ENCODE data around the gene CCNY. TPM values are rescaled to one million over a fixed set of nuclear protein-coding genes. Genes with fewer than 3 reads are reported as not detected.

The CCNY gene
- polyA plus RNA-seq, 2 of the 4 experiments (the other 2 are of a cell fraction), result 28.1 to 55.5 TPM

DNA sequence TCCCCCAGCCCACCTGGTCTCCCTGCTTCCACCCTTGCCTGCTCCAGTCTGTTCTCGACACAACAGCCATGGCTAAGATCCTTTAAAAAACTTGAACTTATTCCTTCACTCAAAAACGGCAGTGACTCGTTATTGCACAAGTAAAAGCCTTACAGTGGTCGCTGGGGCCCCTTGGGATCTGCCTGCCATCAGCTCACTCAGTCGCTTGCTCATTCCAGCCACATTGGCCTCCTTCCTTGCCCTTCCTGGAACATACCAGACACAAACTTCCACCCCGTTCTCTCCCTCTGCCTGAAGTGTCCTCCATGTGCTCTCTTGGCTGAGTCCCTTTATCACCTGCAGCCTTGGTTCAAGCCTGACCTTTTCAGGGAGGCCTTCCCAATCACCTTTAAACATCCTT, 4.7 kb downstream of the CCNY start (continued):
- TF ChIP-seq ZC3H11A (IDR thresholded peaks at IDR 0.05), result no peak

DNA sequence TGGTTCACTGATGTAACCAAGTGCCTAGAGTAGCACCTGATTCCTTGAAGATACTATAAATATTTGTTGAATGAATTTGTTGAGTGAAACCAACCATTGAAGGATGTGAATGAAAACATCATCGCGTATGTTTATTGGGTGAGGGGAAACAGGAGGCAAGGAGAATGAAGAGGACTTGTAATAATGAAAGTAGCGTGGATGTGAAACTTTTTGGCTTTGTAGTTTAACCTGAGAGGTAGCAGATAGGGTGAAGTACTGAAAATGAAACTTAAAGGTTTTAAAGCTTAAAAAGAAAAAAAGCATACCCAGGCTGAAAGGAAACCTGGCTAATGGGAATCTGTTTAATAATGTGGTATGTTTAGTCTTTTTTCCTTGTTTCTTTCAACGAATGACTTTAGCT, 5.2 kb downstream of the CCNY start:
- ChIA-PET CTCF (interaction anchor here (0.9 kb wide), 1 partner anchor 222 kb away, joined by 4 read pairs; no protein-coding TSS in a partner anchor), POLR2A (no interaction called here)
- Histone ChIP-seq H3K4me1 (peaks cover 28% of the 10 kb centered on the region), H3K4me3 (no peak overlapping the region), H3K27ac (no peak overlapping the region), H3K4me2 (0 out of 3 replicates have a peak overlapping the region, but pooled peaks have one; percentile 7), H3K9me3 (no peaks in the 10 kb centered on the region)
- FAIRE-seq (no peak), DNase-seq (ENCODE audit: low read depth in 1 of 2, low spot score in 1 of 2) (no peak), ATAC-seq (no peak)
- WGBS (ENCODE audit: missing lambda C conversion rate), result 90% methylated on average over 4 of the region's 4 CpGs
- no peak for TF ChIP-seq ZC3H11A (IDR thresholded peaks at IDR 0.05)
- no peak for TF ChIP-seq POLR2A (IDR thresholded peaks at IDR 0.05; ENCODE audit: low read length)
- TF ChIP-seq KDM5A (IDR thresholded peaks at IDR 0.05), result no peak
- TF ChIP-seq GATA3 (IDR thresholded peaks at IDR 0.05; ENCODE audit: borderline replicate concordance), result no peak
- TF ChIP-seq FOSB (CRISPR knock-in tag; IDR thresholded peaks at IDR 0.05), result no peak
- TF ChIP-seq POLR2AphosphoS2 (conservative IDR thresholded peaks at IDR 0.05; ENCODE audit: low read length), result no peak
- no peak for TF ChIP-seq HOXA7 (CRISPR knock-in tag; IDR thresholded peaks at IDR 0.05)
- no peak for TF ChIP-seq CBX8 (IDR thresholded peaks at IDR 0.05)
- TF ChIP-seq SREBF2 (IDR thresholded peaks at IDR 0.05), result no peak
- no peak for TF ChIP-seq JUNB (IDR thresholded peaks at IDR 0.05)
- TF ChIP-seq RFX5 (IDR thresholded peaks at IDR 0.05), result no peak
- no peak for TF ChIP-seq RAD21 (conservative IDR thresholded peaks at IDR 0.05 in 1 of 2, IDR thresholded peaks at IDR 0.05 in 1 of 2)
- TF ChIP-seq CHD2 (IDR thresholded peaks at IDR 0.05; ENCODE audit: low read length, partially characterized antibody), result no peak
- TF ChIP-seq FOSL2 (IDR thresholded peaks at IDR 0.05), result no peak
- TF ChIP-seq FOSL2 (CRISPR knock-in tag; IDR thresholded peaks at IDR 0.05), result no peak
- TF ChIP-seq CEBPB (IDR thresholded peaks at IDR 0.05), result no peak
- no peak for TF ChIP-seq EHF (CRISPR knock-in tag; IDR thresholded peaks at IDR 0.05)

DNA sequence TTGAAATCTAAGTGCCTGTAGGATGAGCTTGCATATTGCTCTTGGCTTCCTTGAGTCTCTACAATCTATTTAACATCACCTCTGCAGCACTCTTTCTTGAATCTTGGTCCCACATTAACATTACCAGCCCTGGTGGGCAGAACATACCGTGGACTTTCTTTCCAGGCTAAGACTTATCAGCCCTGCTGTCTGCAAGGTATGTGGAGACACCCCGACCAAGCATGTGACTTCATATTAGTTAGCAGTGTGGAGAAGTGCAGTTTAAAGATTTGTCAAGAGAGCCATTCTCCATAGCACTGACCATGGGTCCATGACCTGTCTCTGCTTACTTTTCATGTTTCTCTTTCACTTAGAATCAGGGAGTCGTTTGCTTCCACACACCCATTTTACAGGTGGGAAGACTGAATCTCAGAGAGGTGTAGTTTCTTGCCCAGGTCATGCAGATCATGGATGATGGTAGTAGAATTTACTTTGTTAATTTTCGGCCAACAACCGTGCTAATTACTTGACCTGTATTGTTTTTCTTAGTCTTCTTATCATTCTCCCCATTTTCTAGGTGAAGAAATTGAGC, 6.0 kb downstream of the CCNY start:
- peaks cover 31% of the 10 kb centered on the region for H3K4me1 ChIP-seq
- DNase-seq (ENCODE audit: low read depth in 1 of 2, low spot score in 1 of 2), result no peak
- no peak for TF ChIP-seq SMC3 (IDR thresholded peaks at IDR 0.05)
- TF ChIP-seq ZFP36 (IDR thresholded peaks at IDR 0.05; ENCODE audit: borderline replicate concordance, partially characterized antibody), result no peak
- no peak for TF ChIP-seq HEYL (CRISPR knock-in tag; IDR thresholded peaks at IDR 0.05)
- TF ChIP-seq EHF (CRISPR knock-in tag; IDR thresholded peaks at IDR 0.05), result no peak
- no peak for TF ChIP-seq CBX2 (IDR thresholded peaks at IDR 0.05; ENCODE audit: borderline replicate concordance, low read depth)
- no peak for TF ChIP-seq RNF2 (IDR thresholded peaks at IDR 0.05; ENCODE audit: borderline replicate concordance, low read depth)
- no peak for TF ChIP-seq HOXB13 (CRISPR knock-in tag; IDR thresholded peaks at IDR 0.05; ENCODE audit: low read depth)
- TF ChIP-seq CBX8 (IDR thresholded peaks at IDR 0.05), result no peak
- no peak for TF ChIP-seq SREBF2 (IDR thresholded peaks at IDR 0.05)
- TF ChIP-seq RFX5 (IDR thresholded peaks at IDR 0.05), result no peak
- TF ChIP-seq PHF8 (IDR thresholded peaks at IDR 0.05; ENCODE audit: borderline replicate concordance, low read depth), result no peak
- no peak for TF ChIP-seq TFCP2L1 (CRISPR knock-in tag; IDR thresholded peaks at IDR 0.05)
- TF ChIP-seq ZSCAN20 (CRISPR knock-in tag; IDR thresholded peaks at IDR 0.05), result no peak
- no peak for TF ChIP-seq MAZ (IDR thresholded peaks at IDR 0.05; ENCODE audit: borderline replicate concordance, low read depth, low read length)
- TF ChIP-seq GATA3 (IDR thresholded peaks at IDR 0.05; ENCODE audit: borderline replicate concordance), result no peak
- no peak for TF ChIP-seq JUN (IDR thresholded peaks at IDR 0.05)
- TF ChIP-seq RCOR1 (IDR thresholded peaks at IDR 0.05; ENCODE audit: low read depth, low read length), result no peak
- CTCF ChIA-PET, result no interaction called here
- no peak for FAIRE-seq
- H3K4me2 ChIP-seq, result no peak overlapping the region
- H3K9me3 ChIP-seq, result no peaks in the 10 kb centered on the region
- no peak overlapping the region for H3K4me3 ChIP-seq
- WGBS (ENCODE audit: missing lambda C conversion rate), result 95% methylated on average over 5 of the region's 5 CpGs
- POLR2A ChIA-PET, result no interaction called here
- H3K27ac ChIP-seq, result no peak overlapping the region
- no peak for ATAC-seq
